T1000 (cell line): ENCODE data around the gene TRPM3.

Experiments used
- DNase-seq: peaks from one replicate; lab custom pipeline; 2025; ENCODE audit warnings: mixed read lengths; lab: John Stamatoyannopoulos, UW

TRPM3 gene

GRCh38 chr9:70947086-70947485 lies 174.3 kb downstream of the TRPM3 start:
- DNase-seq = no peak

- DNase-seq = no peak
Observed at GRCh38 chr9:70945301-70945700, 176.1 kb downstream of the TRPM3 start.

GRCh38 chr9:70941191-70941590 lies 180.2 kb downstream of the TRPM3 start:
- DNase-seq = no peak

GRCh38 chr9:70940605-70941004 lies 180.8 kb downstream of the TRPM3 start:
- DNase-seq = no peak

- no peak for DNase-seq
Observed at GRCh38 chr9:70936536-70936935, 184.9 kb downstream of the TRPM3 start.

GRCh38 chr9:70935856-70936255 lies 185.6 kb downstream of the TRPM3 start:
- no peak for DNase-seq

GRCh38 chr9:70934642-70935041 lies 186.8 kb downstream of the TRPM3 start:
- no peak for DNase-seq

- DNase-seq = no peak
Observed at GRCh38 chr9:70933321-70933720, 188.1 kb downstream of the TRPM3 start.

GRCh38 chr9:70932097-70932496 lies 189.3 kb downstream of the TRPM3 start:
- DNase-seq = no peak

GRCh38 chr9:70927530-70927929 lies 193.9 kb downstream of the TRPM3 start:
- no peak for DNase-seq

- peak; percentile 41 for DNase-seq
Observed at GRCh38 chr9:70924895-70925547, 196.4 kb downstream of the TRPM3 start.

- DNase-seq = no peak
Observed at GRCh38 chr9:70924380-70924779, 197.0 kb downstream of the TRPM3 start.

GRCh38 chr9:70923961-70924360 lies 197.5 kb downstream of the TRPM3 start:
- no peak for DNase-seq

GRCh38 chr9:70921136-70921535 lies 200.3 kb downstream of the TRPM3 start:
- no peak for DNase-seq

- DNase-seq = no peak
Observed at GRCh38 chr9:70917277-70917676, 204.1 kb downstream of the TRPM3 start.

GRCh38 chr9:70911791-70912190 lies 209.6 kb downstream of the TRPM3 start:
- no peak for DNase-seq

- DNase-seq = no peak
Observed at GRCh38 chr9:70910598-70910997, 210.8 kb downstream of the TRPM3 start.

GRCh38 chr9:70902692-70903131 lies 218.7 kb downstream of the TRPM3 start:
- peak; percentile 57 for DNase-seq

GRCh38 chr9:70902171-70902570 lies 219.2 kb downstream of the TRPM3 start:
- DNase-seq = no peak

- no peak for DNase-seq
Observed at GRCh38 chr9:70901746-70902145, 219.7 kb downstream of the TRPM3 start.

GRCh38 chr9:70901013-70901412 lies 220.4 kb downstream of the TRPM3 start:
- no peak for DNase-seq

- no peak for DNase-seq
Observed at GRCh38 chr9:70893580-70894122, 227.8 kb downstream of the TRPM3 start.

- DNase-seq = no peak
Observed at GRCh38 chr9:70888471-70888870, 232.9 kb downstream of the TRPM3 start.

GRCh38 chr9:70887826-70888225 lies 233.6 kb downstream of the TRPM3 start:
- DNase-seq = no peak
